Measurements from ENCODE around the gene PSMB11. TPM values are rescaled to one million over a fixed set of nuclear protein-coding genes. Genes with fewer than 3 reads are reported as not detected.
A peak's percentile ranks its signal among the peaks of the same experiment; 100 is the strongest.
"Not testable (repeated sequence)": the region's sequence is repeated elsewhere in the genome, so short reads cannot be mapped to it uniquely, and the experiment has no call there.

Gene PSMB11
- total and polyA plus RNA-seq, 2 experiments from 2014 or later, result 0.12 TPM; not detected in 1

DNA sequence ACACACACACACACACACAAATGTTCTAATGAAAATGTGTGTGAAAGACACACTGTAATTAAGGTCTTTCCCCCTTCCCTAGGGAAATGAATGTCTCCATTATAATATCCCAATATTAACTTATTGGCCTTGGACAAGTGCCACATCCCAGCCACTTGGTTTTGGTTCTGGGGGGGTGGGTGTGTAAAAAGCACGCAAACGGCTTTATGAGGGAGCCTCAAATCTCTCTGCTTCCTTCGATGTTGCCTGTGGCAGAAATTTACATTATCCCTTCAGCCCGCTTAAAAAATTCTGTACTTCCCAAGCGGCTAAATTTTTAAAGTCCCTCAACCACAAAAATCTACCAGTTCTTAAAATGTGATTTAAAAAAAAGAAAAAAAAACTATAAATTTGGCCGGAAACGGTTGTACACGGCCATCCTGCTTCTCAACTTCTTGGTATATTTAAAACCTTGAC is 32.5 kb upstream of the PSMB11 start:
- DNase-seq (ENCODE audit: low read depth in 1 of 2, low spot score in 1 of 2), result no peak
- H3K27ac ChIP-seq, result no peak overlapping the region

DNA sequence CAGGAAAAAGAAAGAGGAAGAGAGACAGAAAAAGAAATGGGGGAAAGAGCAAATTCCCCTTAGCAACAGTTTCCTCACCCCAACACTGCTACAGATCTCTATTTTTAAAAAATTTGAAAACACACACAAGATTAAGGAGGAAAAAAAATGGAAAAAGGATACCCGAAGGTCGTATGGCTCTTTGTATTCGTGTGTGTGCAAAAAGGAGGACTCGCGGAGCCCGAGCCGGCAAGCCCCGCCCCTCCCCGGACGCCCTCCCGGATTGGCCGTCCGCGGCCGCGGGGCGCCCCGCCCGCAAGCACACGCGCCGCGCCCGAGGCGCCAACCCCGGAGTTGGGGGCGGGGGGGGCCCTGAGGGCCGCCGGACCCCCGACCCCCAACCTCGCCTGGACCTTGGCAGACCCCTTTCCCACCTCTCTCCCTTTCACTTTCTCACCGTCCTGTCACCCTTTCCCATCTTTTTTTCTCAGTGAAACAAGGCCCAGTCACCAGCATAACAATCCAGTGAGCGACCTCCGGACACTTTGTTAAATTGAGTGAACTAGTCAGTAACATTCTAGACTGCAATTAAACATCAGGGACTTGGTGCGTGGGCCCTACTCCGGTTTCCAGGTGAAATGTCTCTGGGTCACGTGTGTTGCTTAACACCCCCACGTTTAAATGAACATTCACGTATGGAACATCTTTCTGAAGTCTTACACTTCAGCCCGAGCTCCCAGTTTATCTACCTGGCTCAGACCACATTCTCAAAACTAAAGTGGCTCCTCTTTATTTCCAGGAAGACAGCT is 31.9 kb upstream of the PSMB11 start, which contains the start of gene C14orf93:
Gene C14orf93, minus strand, starts transcription at position 205 of the 788 bp plus-strand sequence. CDS start 11,120 bp downstream, outside the sequence.
- peaks cover 12% of the 10 kb centered on the region for H3K4me1 ChIP-seq (ENCODE audit: low read depth)
- H3K9me3 ChIP-seq (ENCODE audit: low read depth), result no peaks in the 10 kb centered on the region
- TF ChIP-seq, protein P1, sequence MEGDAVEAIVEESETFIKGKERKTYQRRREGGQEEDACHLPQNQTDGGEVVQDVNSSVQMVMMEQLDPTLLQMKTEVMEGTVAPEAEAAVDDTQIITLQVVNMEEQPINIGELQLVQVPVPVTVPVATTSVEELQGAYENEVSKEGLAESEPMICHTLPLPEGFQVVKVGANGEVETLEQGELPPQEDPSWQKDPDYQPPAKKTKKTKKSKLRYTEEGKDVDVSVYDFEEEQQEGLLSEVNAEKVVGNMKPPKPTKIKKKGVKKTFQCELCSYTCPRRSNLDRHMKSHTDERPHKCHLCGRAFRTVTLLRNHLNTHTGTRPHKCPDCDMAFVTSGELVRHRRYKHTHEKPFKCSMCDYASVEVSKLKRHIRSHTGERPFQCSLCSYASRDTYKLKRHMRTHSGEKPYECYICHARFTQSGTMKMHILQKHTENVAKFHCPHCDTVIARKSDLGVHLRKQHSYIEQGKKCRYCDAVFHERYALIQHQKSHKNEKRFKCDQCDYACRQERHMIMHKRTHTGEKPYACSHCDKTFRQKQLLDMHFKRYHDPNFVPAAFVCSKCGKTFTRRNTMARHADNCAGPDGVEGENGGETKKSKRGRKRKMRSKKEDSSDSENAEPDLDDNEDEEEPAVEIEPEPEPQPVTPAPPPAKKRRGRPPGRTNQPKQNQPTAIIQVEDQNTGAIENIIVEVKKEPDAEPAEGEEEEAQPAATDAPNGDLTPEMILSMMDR (IDR thresholded peaks at IDR 0.05; ENCODE audit: low read depth, low read length), result no peak
- H3K27me3 ChIP-seq, result no peaks in the 10 kb centered on the region
- no peaks in the 10 kb centered on the region for H3K36me3 ChIP-seq
- peak within 1 kb of the TSS; percentile 32 for H3K27ac ChIP-seq
- DNase-seq (ENCODE audit: low read depth in 1 of 2, low spot score in 1 of 2), result peak; percentile 67 to 75
- H3K4me3 ChIP-seq, result peak within 1 kb of the TSS; percentile 36

More for the DNA sequence above, 32.5 kb upstream of the PSMB11 start:
- Histone ChIP-seq H3K4me1 (ENCODE audit: low read depth) (peaks cover 12% of the 10 kb centered on the region), H3K27me3 (no peaks in the 10 kb centered on the region), H3K9me3 (ENCODE audit: low read depth) (no peaks in the 10 kb centered on the region), H3K36me3 (no peaks in the 10 kb centered on the region), H3K4me3 (peak overlapping the region; percentile 36)
- TF ChIP-seq, protein P1 (IDR thresholded peaks at IDR 0.05; ENCODE audit: low read depth, low read length), result no peak

DNA sequence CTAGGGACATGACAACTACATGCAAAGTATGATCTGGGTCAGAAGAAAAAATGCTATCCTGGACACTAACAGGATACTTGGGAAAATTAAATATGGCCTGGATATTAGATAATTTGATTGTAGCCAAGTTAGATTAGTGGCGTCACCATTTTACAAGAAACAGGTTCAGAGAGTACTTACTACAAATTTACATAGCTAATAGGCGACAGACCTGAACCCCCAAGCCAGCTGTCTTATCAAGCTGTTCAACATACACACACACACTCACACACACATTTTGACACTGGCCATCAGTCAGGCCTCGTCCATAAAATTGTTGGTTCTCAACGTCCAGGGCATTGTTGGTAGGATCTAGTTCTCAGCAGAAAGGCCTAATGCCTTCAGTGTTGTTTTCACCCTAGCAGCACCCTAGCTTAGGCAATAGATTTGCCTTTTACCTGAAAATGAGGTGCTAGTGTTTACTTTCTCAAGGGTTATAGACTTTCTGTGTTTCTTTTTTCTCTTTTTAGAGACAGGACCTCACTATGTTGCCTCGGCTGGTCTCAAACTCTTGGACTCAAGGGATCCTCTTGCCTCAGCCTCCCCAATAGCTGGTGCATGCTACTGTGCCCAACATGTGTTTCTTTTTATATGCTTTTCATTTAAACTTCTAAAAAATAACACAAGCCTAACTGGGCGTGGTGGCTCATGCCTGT is 28.8 kb upstream of the PSMB11 start:
- DNase-seq (ENCODE audit: low read depth in 1 of 2, low spot score in 1 of 2), result no peak
- H3K36me3 ChIP-seq, result no peaks in the 10 kb centered on the region
- no peaks in the 10 kb centered on the region for H3K9me3 ChIP-seq (ENCODE audit: low read depth)
- no peaks in the 10 kb centered on the region for H3K27me3 ChIP-seq
- TF ChIP-seq, protein P1 (IDR thresholded peaks at IDR 0.05; ENCODE audit: low read depth, low read length), result no peak
- H3K4me3 ChIP-seq, result no peak overlapping the region
- no peaks in the 10 kb centered on the region for H3K4me1 ChIP-seq (ENCODE audit: low read depth)
- H3K27ac ChIP-seq, result peak overlapping the region; percentile 18

DNA sequence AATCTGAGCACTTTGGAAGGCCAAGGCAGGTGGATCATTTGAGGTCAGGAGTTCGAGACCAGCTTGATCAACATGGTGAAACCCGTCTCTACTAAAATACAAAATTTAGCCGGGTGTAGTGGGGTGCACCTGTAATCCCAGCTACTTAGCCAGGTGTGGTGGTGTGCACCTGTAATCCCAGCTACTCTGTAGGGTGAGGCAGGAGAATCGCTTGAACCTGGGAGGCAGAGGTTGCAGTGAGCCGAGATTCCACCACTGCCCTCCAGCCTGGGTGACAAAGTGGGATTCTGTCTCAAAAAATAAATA is 28.3 kb upstream of the PSMB11 start:
- H3K4me3 ChIP-seq; DNase-seq (ENCODE audit: low read depth in 1 of 2, low spot score in 1 of 2); H3K36me3 ChIP-seq; H3K9me3 ChIP-seq (ENCODE audit: low read depth); H3K27ac ChIP-seq; H3K4me1 ChIP-seq (ENCODE audit: low read depth); H3K27me3 ChIP-seq: not testable (repeated sequence)

DNA sequence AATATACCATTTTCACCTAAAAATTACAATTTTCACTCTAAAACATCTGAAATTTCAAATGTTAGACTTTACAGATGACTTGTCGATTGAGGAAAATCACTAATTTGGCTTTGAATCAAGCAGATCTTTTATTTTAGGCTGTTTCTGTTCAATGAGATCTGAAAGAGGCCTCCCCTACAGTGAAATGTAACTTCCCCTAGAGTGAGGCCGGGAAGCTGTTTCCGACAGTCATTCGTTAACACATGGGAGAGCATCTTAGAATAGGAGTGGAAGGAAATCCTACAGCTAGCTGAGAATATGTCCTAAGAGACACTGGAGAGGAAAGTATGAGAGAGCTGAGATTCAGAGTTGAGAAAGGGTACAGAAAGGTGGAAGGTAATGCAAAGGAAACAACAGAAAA is 26.4 kb upstream of the PSMB11 start:
- H3K4me3 ChIP-seq, result no peak overlapping the region
- no peaks in the 10 kb centered on the region for H3K4me1 ChIP-seq (ENCODE audit: low read depth)
- no peaks in the 10 kb centered on the region for H3K9me3 ChIP-seq (ENCODE audit: low read depth)
- no peaks in the 10 kb centered on the region for H3K36me3 ChIP-seq
- no peak overlapping the region for H3K27ac ChIP-seq
- TF ChIP-seq, protein P1 (IDR thresholded peaks at IDR 0.05; ENCODE audit: low read depth, low read length), result no peak
- H3K27me3 ChIP-seq, result no peaks in the 10 kb centered on the region
- DNase-seq (ENCODE audit: low read depth in 1 of 2, low spot score in 1 of 2), result no peak

DNA sequence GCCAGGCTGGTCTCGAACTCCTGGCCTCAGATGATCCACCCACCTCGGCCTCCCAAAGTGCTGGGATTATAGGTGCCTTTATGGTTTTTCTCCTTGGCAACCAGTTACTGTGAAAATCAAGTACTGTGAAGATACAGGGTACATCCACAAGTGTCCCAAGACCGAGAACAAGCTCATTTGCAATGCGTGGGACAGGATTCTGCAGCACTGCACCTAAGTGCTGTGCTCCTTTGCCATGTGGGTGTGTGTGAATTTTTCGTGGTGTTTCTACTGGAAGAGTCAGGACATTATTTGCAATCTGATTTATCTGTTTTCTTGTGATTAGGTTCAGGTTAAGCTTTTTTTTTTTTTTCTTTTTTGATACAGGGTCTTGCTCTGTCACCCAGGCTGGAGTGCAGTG is 24.9 kb upstream of the PSMB11 start:
- TF ChIP-seq, protein P1 (IDR thresholded peaks at IDR 0.05; ENCODE audit: low read depth, low read length), result no peak
- no peak for DNase-seq (ENCODE audit: low read depth in 1 of 2, low spot score in 1 of 2)
- Histone ChIP-seq H3K36me3 (no peaks in the 10 kb centered on the region), H3K4me1 (ENCODE audit: low read depth) (no peaks in the 10 kb centered on the region), H3K27me3 (no peaks in the 10 kb centered on the region), H3K9me3 (ENCODE audit: low read depth) (no peaks in the 10 kb centered on the region), H3K27ac (no peak overlapping the region), H3K4me3 (no peak overlapping the region)

Data from cardiac muscle cell (in vitro differentiated cells and primary cell).